HUDEP-2 (cell line): ENCODE data around the gene ZG16.
A peak's percentile ranks its signal among the peaks of the same experiment; 100 is the strongest.

ENCODE experiments used
- DNase-seq, 76 experiments: peaks; one replicate each; lab custom pipeline; 2025; ENCODE audit not compliant: unreplicated experiment in 76 of 76; lab: John Stamatoyannopoulos, UW

ZG16 gene

GRCh38 chr16:29819506-29819905, 41.5 kb downstream of the ZG16 start:
- DNase-seq, result no peak

- DNase-seq, result peak in 37 of 76 experiments; percentile 4 to 56 (median 26)
Measured at GRCh38 chr16:29820271-29820701, 42.2 kb downstream of the ZG16 start, which contains the start of gene MVP. MVP (plus strand) TSS chr16:29820462; CDS start chr16:29830550, 10,088 bp downstream.

- peak in 24 of 76 experiments; percentile 4 to 51 (median 16) for DNase-seq
Measured at GRCh38 chr16:29820730-29821642, 42.9 kb downstream of the ZG16 start.

GRCh38 chr16:29821643-29822115, 43.6 kb downstream of the ZG16 start:
- no peak for DNase-seq

GRCh38 chr16:29824589-29825144, 46.6 kb downstream of the ZG16 start:
- no peak for DNase-seq

GRCh38 chr16:29825145-29826044, 47.3 kb downstream of the ZG16 start:
- DNase-seq, result no peak

- DNase-seq, result no peak
Measured at GRCh38 chr16:29826342-29826695, 48.3 kb downstream of the ZG16 start.

GRCh38 chr16:29830774-29831173, 52.7 kb downstream of the ZG16 start:
- no peak for DNase-seq

GRCh38 chr16:29831490-29831889, 53.4 kb downstream of the ZG16 start:
- DNase-seq, result no peak
